Lower lobe of right lung (tissue), 2 donors: Measurements from ENCODE around the gene C17orf114.

ENCODE experiments used
- ATAC-seq, 2 donors: fragments of 200-7000 bp; cut with Tn5 transposase; one replicate each; pipeline ENCODE4 v1.9.1; 2020 to 2022; ENCODE audit warnings: mild to moderate bottlenecking in 2 of 2, moderate library complexity in 2 of 2
- DNase-seq: peaks from one replicate; pipeline ENCODE4 v3.0.0-alpha.2; 2020
- H3K27ac ChIP-seq: fragments of 200-600 bp; one replicate; pipeline ENCODE4 v1.8.0; 2022
- H3K27me3 ChIP-seq: fragments of 200-600 bp; one replicate; pipeline ENCODE4 v1.8.0; 2022; ENCODE audit warnings: low read depth
- H3K36me3 ChIP-seq: fragments of 200-600 bp; one replicate; pipeline ENCODE4 v1.8.0; 2022; ENCODE audit warnings: mild to moderate bottlenecking
- H3K4me1 ChIP-seq: fragments of 200-600 bp; one replicate; pipeline ENCODE4 v1.8.0; 2022
- H3K4me3 ChIP-seq: fragments of 200-600 bp; one replicate; pipeline ENCODE4 v1.8.0; 2022; ENCODE audit warnings: mild to moderate bottlenecking
- H3K9me3 ChIP-seq: fragments of 200-600 bp; one replicate; pipeline ENCODE4 v1.8.0; 2022
- CTCF ChIP-seq: fragments of 200-600 bp; IDR thresholded peaks from one replicate; pipeline ENCODE4 v1.8.0; 2022; ENCODE audit warnings: antibody characterized with exemption, mild to moderate bottlenecking
- intact Hi-C: fragments of 100-400 bp; cut with DNase I; formaldehyde crosslinking; loops from one replicate; pipeline ENCODE4 v1.11.0; 2022
- donor health status: DM: no; HTN: yes; CAD: no; lungs with severe emphysema.

Gene C17orf114

GRCh38 chr17:4806456-4806776 is 4.3 kb upstream of the C17orf114 start:
- Histone ChIP-seq H3K9me3 (no peaks in the 10 kb centered on the region), H3K27me3 (no peaks in the 10 kb centered on the region), H3K27ac (no peak overlapping the region), H3K4me3 (peak overlapping the region; percentile 89), H3K36me3 (peaks cover 23% of the 10 kb centered on the region), H3K4me1 (peaks cover 18% of the 10 kb centered on the region)
- no peak for TF ChIP-seq CTCF
- no peak for ATAC-seq
- DNase-seq, result no peak
- intact Hi-C loops, result no loop called here

GRCh38 chr17:4800462-4801196 is 1.5 kb downstream of the C17orf114 start:
- Histone ChIP-seq H3K4me1 (peaks cover 7% of the 10 kb centered on the region), H3K27ac (no peak overlapping the region), H3K9me3 (no peaks in the 10 kb centered on the region), H3K4me3 (no peak overlapping the region), H3K27me3 (no peaks in the 10 kb centered on the region), H3K36me3 (peaks cover 23% of the 10 kb centered on the region)
- ATAC-seq (no peak), DNase-seq (no peak)
- no peak for TF ChIP-seq CTCF
- intact Hi-C loops, result no loop called here

- ATAC-seq (peak; percentile 38 to 68), DNase-seq (no peak)
- intact Hi-C loops, result no loop called here
- TF ChIP-seq CTCF, result no peak
- Histone ChIP-seq H3K9me3 (no peaks in the 10 kb centered on the region), H3K27ac (peak overlapping the region; percentile 77), H3K4me3 (peak overlapping the region; percentile 83), H3K4me1 (peaks cover 7% of the 10 kb centered on the region), H3K27me3 (no peaks in the 10 kb centered on the region), H3K36me3 (peaks cover 23% of the 10 kb centered on the region)
Measured at GRCh38 chr17:4796552-4796920, 5.6 kb downstream of the C17orf114 start.

- DNase-seq (no peak), ATAC-seq (no peak)
- Histone ChIP-seq H3K27me3 (no peaks in the 10 kb centered on the region), H3K4me1 (peaks cover 7% of the 10 kb centered on the region), H3K9me3 (no peaks in the 10 kb centered on the region), H3K4me3 (peak overlapping the region; percentile 83), H3K27ac (peak overlapping the region; percentile 77), H3K36me3 (peaks cover 23% of the 10 kb centered on the region)
- intact Hi-C loops, result no loop called here
- TF ChIP-seq CTCF, result no peak
Measured at GRCh38 chr17:4795168-4795567, 7.0 kb downstream of the C17orf114 start.

- DNase-seq (no peak), ATAC-seq (no peak)
- Histone ChIP-seq H3K4me3 (peak overlapping the region; percentile 76), H3K9me3 (no peaks in the 10 kb centered on the region), H3K27me3 (peaks cover 5% of the 10 kb centered on the region), H3K4me1 (peaks cover 25% of the 10 kb centered on the region), H3K27ac (peak overlapping the region; percentile 96), H3K36me3 (no peaks in the 10 kb centered on the region)
- TF ChIP-seq CTCF, result no peak
- intact Hi-C loops, result no loop called here
Measured at GRCh38 chr17:4790705-4791088, 11.4 kb downstream of the C17orf114 start.
